H1 (cell line): Measurements from ENCODE around the gene ECT2L.

Source experiments
- BRCA1 ChIP-seq: IDR thresholded peaks from 2 replicates; pipeline ENCODE4 v1.6.1; 2012; ENCODE audit warnings: low read depth, low read length, improper control_type of control experiment
- EZH2 ChIP-seq: fragments of 200-600 bp; sonication (generic); IDR thresholded peaks from 2 replicates; pipeline ENCODE4 v1.7.1; 2012; ENCODE audit warnings: low read depth, mild to moderate bottlenecking, moderate library complexity, low read length, inconsistent platforms; ENCODE audit not compliant: severe bottlenecking
- HDAC6 ChIP-seq: IDR thresholded peaks from one replicate; pipeline ENCODE4 v1.7.1; 2012; ENCODE audit warnings: low read depth, mild to moderate bottlenecking, inconsistent platforms, low read length, moderate library complexity
- POLR2A ChIP-seq, 2 experiments: IDR thresholded peaks; 1 replicate in 1 of 2; 2 replicates in 1 of 2; pipeline ENCODE4 v1.6.1; 2011; ENCODE audit warnings: low read depth in 2 of 2, low read length in 2 of 2, mild to moderate bottlenecking in 2 of 2; ENCODE audit errors: control extremely low read depth in 1 of 2
- SP1 ChIP-seq: IDR thresholded peaks from 2 replicates; pipeline ENCODE4 v1.6.1; 2011; ENCODE audit warnings: low read depth, low read length
- SP2 ChIP-seq: IDR thresholded peaks from 2 replicates; pipeline ENCODE4 v1.6.1; 2012; ENCODE audit warnings: mild to moderate bottlenecking, low read length, inconsistent platforms
- SP4 ChIP-seq: IDR thresholded peaks from 2 replicates; pipeline ENCODE4 v1.6.1; 2012; ENCODE audit warnings: low read length, inconsistent platforms
- TCF12 ChIP-seq: IDR thresholded peaks from 2 replicates; pipeline ENCODE4 v1.6.1; 2011; ENCODE audit warnings: low read depth, mild to moderate bottlenecking, low read length
- YY1 ChIP-seq: IDR thresholded peaks from 2 replicates; pipeline ENCODE4 v1.6.1; 2011; ENCODE audit warnings: low read depth, mild to moderate bottlenecking, low read length
- ZNF274 ChIP-seq: IDR thresholded peaks from 2 replicates; pipeline ENCODE4 v1.7.0; 2012; ENCODE audit warnings: low read length, borderline replicate concordance; ENCODE audit errors: extremely low read depth
- TF ChIP-seq, protein P1 (sequence below), 3 experiments: IDR thresholded peaks; 1 replicate in 2 of 3; 2 replicates in 1 of 3; pipeline versions ENCODE4 v1.5.1 to v1.6.1; 2011; ENCODE audit warnings: low read length in 3 of 3, mild to moderate bottlenecking in 3 of 3, inconsistent platforms in 2 of 3, low read depth in 1 of 3, moderate library complexity in 1 of 3; ENCODE audit not compliant: insufficient read depth in 1 of 3; ENCODE audit errors: control extremely low read depth in 1 of 3
- TF ChIP-seq, protein P2 (sequence below): IDR thresholded peaks from 2 replicates; pipeline ENCODE4 v1.6.1; 2011; ENCODE audit warnings: low read length, improper control_type of control experiment
- TF ChIP-seq, protein P3 (sequence below): IDR thresholded peaks from 2 replicates; pipeline ENCODE4 v1.6.1; 2012; ENCODE audit warnings: inconsistent platforms
- TF ChIP-seq, protein P4 (sequence below): IDR thresholded peaks from 2 replicates; pipeline ENCODE4 v1.6.1; 2012; ENCODE audit warnings: inconsistent platforms

DNA sequence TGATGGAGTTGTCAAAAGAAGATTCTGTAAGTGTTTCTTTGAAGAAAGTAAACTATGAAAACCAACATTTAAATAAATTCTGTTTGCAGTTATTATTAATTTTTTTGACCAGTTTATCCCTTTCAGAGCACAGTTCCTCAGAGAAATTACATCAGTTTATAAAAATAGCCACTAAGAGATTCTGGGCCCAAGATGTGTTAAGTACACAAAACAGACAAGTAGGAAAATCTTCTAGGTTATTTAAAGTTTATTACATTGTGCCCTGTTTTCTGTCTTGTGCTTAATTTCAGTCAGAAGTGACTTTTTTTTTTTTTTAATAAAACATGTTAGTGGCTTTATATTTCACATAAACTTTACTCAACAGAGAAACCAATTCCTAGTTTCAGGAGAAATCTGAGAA lies 72.3 kb downstream of the ECT2L start:
- TF ChIP-seq SP4 (no peak), ZNF274 (no peak), POLR2A (IDR thresholded peaks at IDR 0.05; ENCODE audit: control extremely low read depth in 1 of 2, low read depth in 2 of 2, low read length in 2 of 2) (no peak), SP1 (no peak), BRCA1 (no peak), TCF12 (no peak), EZH2 (no peak), HDAC6 (no peak), SP2 (no peak), YY1 (no peak)
- TF ChIP-seq, protein P1, sequence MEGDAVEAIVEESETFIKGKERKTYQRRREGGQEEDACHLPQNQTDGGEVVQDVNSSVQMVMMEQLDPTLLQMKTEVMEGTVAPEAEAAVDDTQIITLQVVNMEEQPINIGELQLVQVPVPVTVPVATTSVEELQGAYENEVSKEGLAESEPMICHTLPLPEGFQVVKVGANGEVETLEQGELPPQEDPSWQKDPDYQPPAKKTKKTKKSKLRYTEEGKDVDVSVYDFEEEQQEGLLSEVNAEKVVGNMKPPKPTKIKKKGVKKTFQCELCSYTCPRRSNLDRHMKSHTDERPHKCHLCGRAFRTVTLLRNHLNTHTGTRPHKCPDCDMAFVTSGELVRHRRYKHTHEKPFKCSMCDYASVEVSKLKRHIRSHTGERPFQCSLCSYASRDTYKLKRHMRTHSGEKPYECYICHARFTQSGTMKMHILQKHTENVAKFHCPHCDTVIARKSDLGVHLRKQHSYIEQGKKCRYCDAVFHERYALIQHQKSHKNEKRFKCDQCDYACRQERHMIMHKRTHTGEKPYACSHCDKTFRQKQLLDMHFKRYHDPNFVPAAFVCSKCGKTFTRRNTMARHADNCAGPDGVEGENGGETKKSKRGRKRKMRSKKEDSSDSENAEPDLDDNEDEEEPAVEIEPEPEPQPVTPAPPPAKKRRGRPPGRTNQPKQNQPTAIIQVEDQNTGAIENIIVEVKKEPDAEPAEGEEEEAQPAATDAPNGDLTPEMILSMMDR (IDR thresholded peaks at IDR 0.05; ENCODE audit: control extremely low read depth in 1 of 3, insufficient read depth in 1 of 3, low read depth in 1 of 3, low read length in 3 of 3), result no peak
- TF ChIP-seq, protein P2, sequence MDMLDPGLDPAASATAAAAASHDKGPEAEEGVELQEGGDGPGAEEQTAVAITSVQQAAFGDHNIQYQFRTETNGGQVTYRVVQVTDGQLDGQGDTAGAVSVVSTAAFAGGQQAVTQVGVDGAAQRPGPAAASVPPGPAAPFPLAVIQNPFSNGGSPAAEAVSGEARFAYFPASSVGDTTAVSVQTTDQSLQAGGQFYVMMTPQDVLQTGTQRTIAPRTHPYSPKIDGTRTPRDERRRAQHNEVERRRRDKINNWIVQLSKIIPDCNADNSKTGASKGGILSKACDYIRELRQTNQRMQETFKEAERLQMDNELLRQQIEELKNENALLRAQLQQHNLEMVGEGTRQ, result no peak
- TF ChIP-seq, protein P3, sequence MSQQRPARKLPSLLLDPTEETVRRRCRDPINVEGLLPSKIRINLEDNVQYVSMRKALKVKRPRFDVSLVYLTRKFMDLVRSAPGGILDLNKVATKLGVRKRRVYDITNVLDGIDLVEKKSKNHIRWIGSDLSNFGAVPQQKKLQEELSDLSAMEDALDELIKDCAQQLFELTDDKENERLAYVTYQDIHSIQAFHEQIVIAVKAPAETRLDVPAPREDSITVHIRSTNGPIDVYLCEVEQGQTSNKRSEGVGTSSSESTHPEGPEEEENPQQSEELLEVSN, result no peak
- TF ChIP-seq, protein P4, sequence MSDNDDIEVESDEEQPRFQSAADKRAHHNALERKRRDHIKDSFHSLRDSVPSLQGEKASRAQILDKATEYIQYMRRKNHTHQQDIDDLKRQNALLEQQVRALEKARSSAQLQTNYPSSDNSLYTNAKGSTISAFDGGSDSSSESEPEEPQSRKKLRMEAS, result no peak
